Measurements from ENCODE around the gene ANO5.
"Not testable (repeated sequence)": the region's sequence is repeated elsewhere in the genome, so short reads cannot be mapped to it uniquely, and the experiment has no call there.

The ANO5 gene

GRCh38 chr11:22197139-22198005 lies 4.5 kb downstream of the ANO5 start:
- DNase-seq (ENCODE audit: low spot score): no peak

GRCh38 chr11:22199243-22199642 lies 6.4 kb downstream of the ANO5 start:
- DNase-seq (ENCODE audit: low spot score): no peak

GRCh38 chr11:22203281-22203680 lies 10.4 kb downstream of the ANO5 start:
- DNase-seq (ENCODE audit: low spot score): no peak

- DNase-seq (ENCODE audit: low spot score): no peak
Observed at GRCh38 chr11:22207162-22207561, 14.3 kb downstream of the ANO5 start.

GRCh38 chr11:22208151-22208858 lies 15.4 kb downstream of the ANO5 start:
- no peak for DNase-seq (ENCODE audit: low spot score)

GRCh38 chr11:22216940-22217339 lies 24.1 kb downstream of the ANO5 start:
- DNase-seq (ENCODE audit: low spot score): no peak

- no peak for DNase-seq (ENCODE audit: low spot score)
Observed at GRCh38 chr11:22221143-22221542, 28.3 kb downstream of the ANO5 start.

- no peak for DNase-seq (ENCODE audit: low spot score)
Observed at GRCh38 chr11:22225190-22225589, 32.3 kb downstream of the ANO5 start.

- DNase-seq (ENCODE audit: low spot score): no peak
Observed at GRCh38 chr11:22234743-22235142, 41.9 kb downstream of the ANO5 start.

- DNase-seq (ENCODE audit: low spot score): peak; percentile 0
Observed at GRCh38 chr11:22244986-22245592, 52.2 kb downstream of the ANO5 start.

- no peak for DNase-seq (ENCODE audit: low spot score)
Observed at GRCh38 chr11:22246992-22247391, 54.1 kb downstream of the ANO5 start.

GRCh38 chr11:22249871-22250270 lies 57.0 kb downstream of the ANO5 start:
- no peak for DNase-seq (ENCODE audit: low spot score)

GRCh38 chr11:22256876-22257275 lies 64.0 kb downstream of the ANO5 start:
- no peak for DNase-seq (ENCODE audit: low spot score)

GRCh38 chr11:22263613-22264012 lies 70.7 kb downstream of the ANO5 start:
- DNase-seq (ENCODE audit: low spot score): no peak

GRCh38 chr11:22268983-22269624 lies 76.2 kb downstream of the ANO5 start:
- DNase-seq (ENCODE audit: low spot score): not testable (repeated sequence)

- DNase-seq (ENCODE audit: low spot score): no peak
Observed at GRCh38 chr11:22273781-22274180, 80.9 kb downstream of the ANO5 start.

GRCh38 chr11:22275600-22275999 lies 82.7 kb downstream of the ANO5 start:
- no peak for DNase-seq (ENCODE audit: low spot score)

- DNase-seq (ENCODE audit: low spot score): no peak
Observed at GRCh38 chr11:22276535-22276934, 83.7 kb downstream of the ANO5 start.

GRCh38 chr11:22284991-22285390 lies 92.1 kb downstream of the ANO5 start:
- not testable (repeated sequence) for DNase-seq (ENCODE audit: low spot score)

GRCh38 chr11:22302368-22302767 lies 109.5 kb downstream of the ANO5 start:
- DNase-seq (ENCODE audit: low spot score): no peak

GRCh38 chr11:22304337-22304961 lies 111.6 kb downstream of the ANO5 start:
- DNase-seq (ENCODE audit: low spot score): peak; percentile 7

GRCh38 chr11:22317656-22318055 lies 124.8 kb downstream of the ANO5 start:
- no peak for DNase-seq (ENCODE audit: low spot score)

Measured in hepatic stellate cell (primary cell).